H1 (cell line): ENCODE results near the gene GPC6.

ENCODE experiments used
- CTBP2 ChIP-seq: IDR thresholded peaks from 2 replicates; pipeline ENCODE4 v1.7.0; 2011; ENCODE audit warnings: borderline replicate concordance, mild to moderate bottlenecking, moderate library complexity, mixed read lengths, low read length; ENCODE audit not compliant: insufficient read depth, insufficient read length
- EZH2 ChIP-seq: fragments of 200-600 bp; sonication (generic); IDR thresholded peaks from 2 replicates; pipeline ENCODE4 v1.7.1; 2012; ENCODE audit warnings: low read depth, mild to moderate bottlenecking, moderate library complexity, low read length, inconsistent platforms; ENCODE audit not compliant: severe bottlenecking
- RFX5 ChIP-seq: IDR thresholded peaks from 2 replicates; pipeline ENCODE4 v1.6.1; 2011; ENCODE audit warnings: low read depth, low read length, improper control_type of control experiment, borderline replicate concordance
- SP1 ChIP-seq: IDR thresholded peaks from 2 replicates; pipeline ENCODE4 v1.6.1; 2011; ENCODE audit warnings: low read depth, low read length

GRCh38 chr13:94411747-94412146 is 1185.1 kb downstream of the GPC6 start:
- TF ChIP-seq SP1 (no peak), EZH2 (no peak), RFX5 (no peak), CTBP2 (no peak)
